Tibial nerve (tissue), 4 donors: Measurements from ENCODE around the gene USP22.

Experiments
- CTCF ChIP-seq, 5 experiments: fragments of 200-600 bp in 3 of 5; fragments of 450-650 bp in 2 of 5; sonication (generic) in 3 of 5; IDR thresholded peaks; one replicate each; pipeline ENCODE4 v1.5.1; 2016 to 2019; ENCODE audit warnings: antibody characterized with exemption in 5 of 5, mild to moderate bottlenecking in 3 of 5, moderate library complexity in 2 of 5
- EP300 ChIP-seq, 2 donors: sonication (generic); formaldehyde crosslinking; IDR thresholded peaks; one replicate each; pipeline ENCODE4 v1.6.1; 2017; ENCODE audit warnings: antibody characterized with exemption in 2 of 2, mild to moderate bottlenecking in 1 of 2
- POLR2A ChIP-seq, 2 donors: fragments of 450-650 bp; IDR thresholded peaks; one replicate each; pipeline ENCODE4 v1.6.1; 2017; ENCODE audit warnings: antibody characterized with exemption in 2 of 2, mild to moderate bottlenecking in 2 of 2, moderate library complexity in 2 of 2

GRCh38 chr17:21076242-21076641 lies 33.4 kb upstream of the USP22 start:
- TF ChIP-seq EP300 (IDR thresholded peaks at IDR 0.05) (no peak), POLR2A (IDR thresholded peaks at IDR 0.05) (no peak), CTCF (IDR thresholded peaks at IDR 0.05) (no peak)
